ENCODE data around the gene PRPS2.

DNA sequence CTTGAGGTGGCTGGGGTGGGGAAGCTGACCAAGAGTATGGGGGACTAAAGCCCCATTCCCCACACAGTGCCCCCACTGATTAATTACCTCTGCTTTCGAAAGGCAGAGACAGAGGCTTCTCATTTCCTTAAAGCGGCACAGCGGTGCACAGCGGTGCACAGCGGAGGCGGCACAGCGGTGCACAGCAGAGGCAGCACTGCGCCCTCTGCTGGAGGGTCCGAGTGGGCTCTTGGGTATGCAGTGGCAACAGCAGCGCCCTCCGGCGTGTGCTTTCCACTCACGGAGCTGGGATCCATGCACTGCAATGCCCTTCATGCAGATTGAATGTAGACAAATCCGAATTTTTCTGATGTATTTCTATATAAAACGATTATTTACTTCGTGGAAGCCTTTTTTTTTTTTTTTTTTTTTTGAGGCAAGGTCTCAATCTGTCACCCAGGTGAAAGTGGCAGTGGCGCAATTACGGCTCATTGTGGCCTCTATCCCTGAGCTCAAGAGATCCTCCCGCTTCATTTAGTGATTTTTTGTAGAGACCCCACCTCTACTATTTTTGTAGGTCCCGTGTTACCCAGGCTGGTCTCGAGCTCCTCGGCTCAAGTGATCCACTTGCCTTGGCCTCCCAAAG lies 19.7 kb upstream of the PRPS2 start:
- TF ChIP-seq, protein P1, sequence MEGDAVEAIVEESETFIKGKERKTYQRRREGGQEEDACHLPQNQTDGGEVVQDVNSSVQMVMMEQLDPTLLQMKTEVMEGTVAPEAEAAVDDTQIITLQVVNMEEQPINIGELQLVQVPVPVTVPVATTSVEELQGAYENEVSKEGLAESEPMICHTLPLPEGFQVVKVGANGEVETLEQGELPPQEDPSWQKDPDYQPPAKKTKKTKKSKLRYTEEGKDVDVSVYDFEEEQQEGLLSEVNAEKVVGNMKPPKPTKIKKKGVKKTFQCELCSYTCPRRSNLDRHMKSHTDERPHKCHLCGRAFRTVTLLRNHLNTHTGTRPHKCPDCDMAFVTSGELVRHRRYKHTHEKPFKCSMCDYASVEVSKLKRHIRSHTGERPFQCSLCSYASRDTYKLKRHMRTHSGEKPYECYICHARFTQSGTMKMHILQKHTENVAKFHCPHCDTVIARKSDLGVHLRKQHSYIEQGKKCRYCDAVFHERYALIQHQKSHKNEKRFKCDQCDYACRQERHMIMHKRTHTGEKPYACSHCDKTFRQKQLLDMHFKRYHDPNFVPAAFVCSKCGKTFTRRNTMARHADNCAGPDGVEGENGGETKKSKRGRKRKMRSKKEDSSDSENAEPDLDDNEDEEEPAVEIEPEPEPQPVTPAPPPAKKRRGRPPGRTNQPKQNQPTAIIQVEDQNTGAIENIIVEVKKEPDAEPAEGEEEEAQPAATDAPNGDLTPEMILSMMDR (IDR thresholded peaks at IDR 0.05), result peak in 2 of 6 experiments; percentile 20 to 41
- TF ChIP-seq POLR2A (IDR thresholded peaks at IDR 0.05), result no peak
